Esophagus mucosa (tissue), 1 donor: ENCODE data around the gene DNAH10. TPM values are rescaled to one million over a fixed set of nuclear protein-coding genes. Genes with fewer than 3 reads are reported as not detected.
A peak's percentile ranks its signal among the peaks of the same experiment; 100 is the strongest.

Source experiments
- ATAC-seq: fragments of 200-7000 bp; cut with Tn5 transposase; one replicate; pipeline ENCODE4 v1.9.1; 2020
- total RNA-seq: library from RNA; stranded (reverse); gene quantifications from one replicate; pipeline ENCODE4 v1.2.4, GENCODE V29; 2023
- donor health status: DM: yes; HTN: yes; CAD: no.

DNAH10 gene
- total RNA-seq = 0.12 TPM

- ATAC-seq = peak; percentile 70
These were observed at the start of gene DNAH10 for GRCh38 chr12:123761841-123762714. TSS of gene DNAH10 (plus strand) at chr12:123762301. CDS start at chr12:123762337, 36 bp downstream.

GRCh38 chr12:123712780-123713319 is 49.3 kb upstream of the DNAH10 start:
- ATAC-seq = no peak

- peak; percentile 26 for ATAC-seq
These were observed 48.7 kb upstream of the DNAH10 start for GRCh38 chr12:123713398-123713797.

GRCh38 chr12:123713823-123714585 is 48.1 kb upstream of the DNAH10 start:
- no peak for ATAC-seq

- ATAC-seq = no peak
These were observed 46.9 kb upstream of the DNAH10 start for GRCh38 chr12:123715195-123715594.

- ATAC-seq = no peak
These were observed 44.8 kb upstream of the DNAH10 start for GRCh38 chr12:123717350-123717749.

- ATAC-seq = peak; percentile 83
These were observed 41.8 kb upstream of the DNAH10 start for GRCh38 chr12:123720141-123720814.

- ATAC-seq = no peak
These were observed 40.9 kb upstream of the DNAH10 start for GRCh38 chr12:123721245-123721644.

GRCh38 chr12:123723011-123723410 is 39.1 kb upstream of the DNAH10 start:
- ATAC-seq = peak; percentile 75

GRCh38 chr12:123723765-123724164 is 38.3 kb upstream of the DNAH10 start:
- ATAC-seq = no peak

- ATAC-seq = no peak
These were observed 35.9 kb upstream of the DNAH10 start for GRCh38 chr12:123726244-123726643.

GRCh38 chr12:123726962-123727361 is 35.1 kb upstream of the DNAH10 start:
- no peak for ATAC-seq

GRCh38 chr12:123727878-123728277 is 34.2 kb upstream of the DNAH10 start:
- ATAC-seq = no peak

GRCh38 chr12:123731596-123731995 is 30.5 kb upstream of the DNAH10 start:
- ATAC-seq = no peak

GRCh38 chr12:123732251-123732650 is 29.9 kb upstream of the DNAH10 start:
- no peak for ATAC-seq

- no peak for ATAC-seq
These were observed 28.9 kb upstream of the DNAH10 start for GRCh38 chr12:123733229-123733628.

GRCh38 chr12:123734268-123734667 is 27.8 kb upstream of the DNAH10 start:
- no peak for ATAC-seq

GRCh38 chr12:123741937-123742572 is 20.0 kb upstream of the DNAH10 start:
- no peak for ATAC-seq

- no peak for ATAC-seq
These were observed 19.1 kb upstream of the DNAH10 start for GRCh38 chr12:123743002-123743401.

GRCh38 chr12:123744836-123745235 is 17.3 kb upstream of the DNAH10 start:
- no peak for ATAC-seq

GRCh38 chr12:123747309-123747708 is 14.8 kb upstream of the DNAH10 start:
- ATAC-seq = no peak

- no peak for ATAC-seq
These were observed 13.9 kb upstream of the DNAH10 start for GRCh38 chr12:123748161-123748560.
